ENCODE measurements around the gene RBL1.

DNA sequence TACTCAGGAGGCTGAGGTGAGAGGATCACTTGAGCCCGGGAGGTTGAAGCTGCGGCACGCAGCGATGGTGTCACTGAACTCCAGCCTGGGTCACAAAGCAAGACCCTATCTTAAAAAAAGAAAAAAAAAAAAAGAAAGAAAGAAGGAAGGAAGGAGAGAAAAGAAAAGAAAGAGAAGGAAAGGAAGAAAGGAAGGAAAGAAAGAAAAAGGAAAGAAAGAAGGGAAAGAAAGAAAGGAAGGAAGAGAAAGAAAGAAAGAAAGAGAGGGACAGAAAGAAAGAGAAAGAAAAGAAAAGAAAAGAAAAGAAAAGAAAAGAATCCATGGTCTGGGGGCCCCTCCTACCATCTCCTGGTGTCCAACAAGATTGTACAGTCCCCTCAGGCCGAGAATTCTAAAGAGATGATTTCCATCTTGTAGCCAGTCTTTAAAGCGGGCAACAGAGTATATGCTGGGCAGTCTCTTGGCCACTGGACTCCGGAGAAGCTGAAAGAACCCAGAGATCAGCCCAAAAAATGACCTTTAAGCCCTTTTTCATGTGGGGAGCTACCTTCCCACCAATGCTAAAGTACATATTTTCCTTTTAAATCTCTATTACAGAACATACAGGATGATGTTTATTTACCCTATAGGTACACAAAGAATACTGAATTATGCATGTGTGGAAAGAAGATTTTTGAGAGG is 23.7 kb upstream of the RBL1 start:
- no peak for TF ChIP-seq CTCF (conservative IDR thresholded peaks at IDR 0.05)
- TF ChIP-seq EZH2 (IDR thresholded peaks at IDR 0.05; ENCODE audit: low read depth): no peak

Data from PC-9 (cell line).